HG02759 (cell line): ENCODE data around the gene ORMDL2.
A peak's percentile ranks its signal among the peaks of the same experiment; 100 is the strongest.

ENCODE experiments used
- ATAC-seq: cut with Tn5 transposase; IDR thresholded peaks from one replicate; pipeline ENCODE4 v1.9.1; 2021; ENCODE audit warnings: mild to moderate bottlenecking, moderate library complexity; ENCODE audit not compliant: unreplicated experiment

ORMDL2 gene

DNA sequence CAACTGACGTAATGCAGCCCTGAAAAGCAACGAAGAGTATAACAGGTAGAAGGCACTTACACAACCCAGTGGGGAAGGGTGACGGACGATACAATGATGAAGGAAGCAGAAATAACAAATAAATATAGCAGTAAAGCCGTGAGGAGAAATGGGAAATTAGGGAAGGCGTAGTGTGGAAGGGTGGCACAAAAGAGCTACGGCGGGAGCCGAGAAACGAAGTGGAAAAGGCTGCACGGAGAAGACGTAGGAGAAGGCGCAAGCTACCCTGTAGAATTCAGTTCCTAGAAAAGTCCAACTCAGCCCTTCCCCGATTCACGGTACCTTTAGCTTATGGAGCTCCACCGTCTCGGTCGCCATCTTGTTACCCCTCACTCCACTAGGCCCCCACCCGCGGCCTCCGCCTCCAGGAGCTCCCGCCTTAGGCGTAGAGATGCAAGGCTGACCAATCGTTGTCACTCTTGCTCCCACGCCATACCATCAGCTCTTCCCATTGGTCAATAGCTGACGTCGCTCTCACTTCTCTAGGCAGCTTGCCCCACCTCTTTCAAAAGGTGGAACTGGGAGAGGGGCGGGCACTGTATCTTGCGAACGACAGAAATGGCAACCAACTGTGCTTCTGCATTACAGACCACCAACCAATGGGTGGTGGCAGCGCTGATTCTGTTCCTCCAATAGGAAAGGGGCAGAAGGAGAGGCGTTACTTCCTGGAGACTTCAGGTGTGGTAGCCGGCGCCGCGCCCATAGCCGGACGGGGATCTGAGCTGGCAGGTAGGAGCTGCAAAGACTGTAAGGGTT is at the start of gene ORMDL2, which contains the start of gene SARNP:
Gene ORMDL2, plus strand, starts transcription at position 697 of the 795 bp plus-strand sequence. CDS start 959 bp downstream, outside the sequence.
Gene SARNP, minus strand, starts transcription at position 380 of the 795 bp plus-strand sequence. Its CDS starts 23 bp downstream, at position 357.
- ATAC-seq: peak; percentile 96

GRCh38 chr12:55771736-55772135 is 46.1 kb upstream of the ORMDL2 start:
- ATAC-seq: no peak

DNA sequence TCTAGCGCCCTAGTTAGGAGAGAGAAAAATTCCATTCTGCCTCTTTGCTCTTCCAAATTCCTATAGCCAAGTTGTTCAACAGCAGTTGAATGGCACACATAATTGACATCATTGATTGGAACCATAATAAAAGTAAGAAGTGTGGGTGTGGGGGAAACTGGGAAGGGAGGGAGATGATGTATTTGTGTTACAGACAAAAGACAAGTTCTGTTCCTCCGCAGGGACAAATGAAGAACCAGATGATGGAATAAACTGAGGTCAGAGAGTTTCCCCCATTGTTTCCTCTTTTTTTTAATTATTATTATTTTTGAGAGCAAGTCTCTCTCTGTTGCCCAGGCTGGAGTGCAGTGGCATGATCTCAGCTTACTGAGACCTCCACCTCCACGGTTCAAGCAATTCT is 40.0 kb upstream of the ORMDL2 start:
- ATAC-seq: no peak

DNA sequence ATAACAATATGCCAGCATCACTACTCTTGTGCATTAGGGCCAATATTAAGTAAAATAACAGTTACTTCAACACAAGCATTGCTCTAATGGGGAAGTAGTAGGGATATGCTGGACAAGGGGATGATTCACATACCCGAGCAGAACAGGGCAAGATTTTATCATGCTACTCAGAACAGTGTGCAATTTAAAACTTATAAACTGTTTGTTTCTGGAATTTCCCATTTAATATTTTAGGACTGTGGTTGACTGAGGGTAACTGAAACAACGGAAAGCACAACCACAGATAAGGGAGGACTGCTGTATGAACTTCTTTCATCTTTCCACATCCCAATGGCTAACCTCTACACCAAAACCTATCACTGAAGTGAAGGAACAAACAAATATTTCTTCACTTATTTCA is 37.2 kb upstream of the ORMDL2 start:
- ATAC-seq: no peak

DNA sequence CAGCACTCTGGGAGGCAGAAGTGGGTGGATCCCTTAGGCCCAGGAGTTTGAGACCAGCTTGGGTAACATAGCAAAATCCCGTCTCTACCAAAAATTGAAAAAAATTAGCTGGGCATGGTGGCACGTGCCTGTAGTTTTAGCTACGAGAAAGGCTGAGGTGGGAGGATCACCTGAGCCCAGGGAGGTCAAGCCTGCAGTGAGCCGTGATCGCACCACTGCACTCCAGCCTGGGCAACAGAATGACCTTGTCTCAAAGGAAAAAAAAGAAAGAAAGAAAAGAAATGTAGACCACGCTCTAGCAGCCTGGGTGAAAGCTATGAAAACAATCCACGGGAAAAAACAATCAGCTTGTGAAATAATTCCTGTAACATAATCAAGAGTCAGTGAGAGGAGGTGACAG is 29.3 kb upstream of the ORMDL2 start:
- ATAC-seq: no peak

DNA sequence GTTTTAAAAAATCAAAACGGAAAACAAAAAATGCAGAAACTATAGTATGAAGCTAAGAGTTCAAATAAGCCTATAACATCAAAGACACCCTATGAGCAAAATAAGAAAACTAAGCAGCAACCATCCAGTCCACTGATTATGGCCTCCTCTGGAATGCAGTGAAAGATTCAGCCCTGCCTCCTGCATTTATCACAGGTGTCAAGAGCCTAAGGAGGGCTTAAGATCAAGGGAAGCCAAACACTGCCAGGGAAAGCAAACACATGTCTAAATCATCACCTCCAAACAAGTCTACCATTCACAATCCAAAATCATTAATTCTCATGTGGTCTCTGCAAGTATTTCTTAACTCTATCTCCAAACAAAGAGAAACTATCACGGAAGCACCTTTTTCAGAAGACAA is 28.7 kb upstream of the ORMDL2 start:
- ATAC-seq: no peak

- ATAC-seq: no peak
Measured at GRCh38 chr12:55789893-55790292, 27.9 kb upstream of the ORMDL2 start.

DNA sequence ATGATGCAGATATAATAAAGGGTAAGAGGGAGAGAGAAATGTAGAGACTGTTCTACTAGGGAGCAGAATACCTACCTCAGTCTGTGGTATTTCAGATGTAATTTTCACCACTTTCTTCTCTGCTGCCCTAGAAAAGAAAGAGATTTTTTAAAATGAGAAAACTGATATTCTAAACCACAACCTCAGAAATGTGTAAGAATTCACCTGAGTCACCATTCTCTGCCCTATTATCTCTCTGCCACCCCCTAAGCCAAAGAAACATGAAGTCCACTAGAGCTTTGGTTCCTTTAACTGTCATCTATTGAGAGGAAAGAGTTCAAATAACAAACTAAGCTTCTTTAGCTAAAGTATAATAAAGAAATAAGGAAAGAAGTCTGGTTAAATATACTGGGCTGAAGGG is 21.9 kb upstream of the ORMDL2 start:
- ATAC-seq: no peak

DNA sequence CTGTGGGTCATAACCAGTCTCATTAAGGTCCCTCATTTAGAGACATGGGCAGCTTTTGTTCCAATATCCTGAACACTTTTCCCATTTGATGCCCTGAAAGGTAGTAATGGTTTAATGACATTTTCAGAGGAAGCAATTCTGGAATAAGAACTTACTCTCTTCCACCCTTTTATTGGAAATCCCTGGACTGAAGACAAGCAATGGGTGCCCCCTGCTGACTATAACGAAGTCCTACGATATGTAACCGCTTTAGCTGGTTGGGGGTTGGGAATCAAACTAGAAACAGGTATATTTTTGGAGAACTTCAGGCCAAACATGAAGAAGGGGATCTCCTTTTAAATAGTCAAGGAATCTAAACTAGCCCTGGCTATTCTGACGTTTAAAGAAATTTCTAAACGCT is 20.8 kb upstream of the ORMDL2 start:
- no peak for ATAC-seq

GRCh38 chr12:55797550-55797949 is 20.3 kb upstream of the ORMDL2 start:
- no peak for ATAC-seq

DNA sequence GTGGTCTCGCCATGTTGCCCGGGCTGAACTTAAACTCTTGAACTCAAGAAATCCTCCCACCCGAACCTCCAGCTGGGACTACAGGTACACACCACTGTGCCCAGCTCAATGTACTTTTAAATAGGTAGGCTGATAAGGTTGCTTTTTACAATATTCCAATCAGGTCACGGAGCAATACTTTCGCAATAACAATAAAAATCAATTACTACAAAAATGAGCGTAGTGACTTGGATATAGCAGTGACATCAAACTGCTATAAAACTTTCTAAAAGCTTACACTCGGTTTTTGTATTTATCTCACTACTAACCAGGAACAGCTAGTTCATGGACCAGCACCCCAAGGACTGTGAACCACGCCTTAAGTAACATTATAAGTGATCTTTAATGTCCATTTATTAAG is 10.9 kb upstream of the ORMDL2 start:
- no peak for ATAC-seq

- no peak for ATAC-seq
Measured at GRCh38 chr12:55809274-55809673, 8.6 kb upstream of the ORMDL2 start.

- ATAC-seq: no peak
Measured at GRCh38 chr12:55812088-55812487, 5.8 kb upstream of the ORMDL2 start.

- no peak for ATAC-seq
Measured at GRCh38 chr12:55814257-55814656, 3.6 kb upstream of the ORMDL2 start.

DNA sequence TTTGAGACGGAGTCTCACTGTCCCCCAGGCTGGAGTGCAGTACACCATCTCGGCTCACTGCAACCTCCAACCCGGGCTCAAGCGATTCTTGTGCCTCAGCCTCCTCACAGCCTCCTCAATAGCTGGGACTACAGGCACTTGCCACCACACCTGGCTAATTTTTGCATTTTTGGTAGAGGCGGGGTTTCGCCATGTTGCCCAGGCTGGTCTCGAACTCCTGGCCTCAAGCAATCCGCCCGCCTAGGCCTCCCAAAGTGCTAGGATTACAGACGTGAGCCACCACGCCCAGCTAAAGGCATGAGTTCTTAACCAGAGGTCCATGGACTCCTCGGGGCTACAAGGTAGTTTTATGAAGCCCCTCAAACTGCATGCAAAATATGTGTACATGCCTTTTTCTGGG is 2.4 kb upstream of the ORMDL2 start:
- ATAC-seq: no peak

- no peak for ATAC-seq
Measured at GRCh38 chr12:55816881-55817344, 928 bp upstream of the ORMDL2 start.

GRCh38 chr12:55818140-55818728 is 393 bp downstream of the ORMDL2 start:
- peak; percentile 32 for ATAC-seq

GRCh38 chr12:55818886-55819285 is 1.0 kb downstream of the ORMDL2 start:
- ATAC-seq: no peak

DNA sequence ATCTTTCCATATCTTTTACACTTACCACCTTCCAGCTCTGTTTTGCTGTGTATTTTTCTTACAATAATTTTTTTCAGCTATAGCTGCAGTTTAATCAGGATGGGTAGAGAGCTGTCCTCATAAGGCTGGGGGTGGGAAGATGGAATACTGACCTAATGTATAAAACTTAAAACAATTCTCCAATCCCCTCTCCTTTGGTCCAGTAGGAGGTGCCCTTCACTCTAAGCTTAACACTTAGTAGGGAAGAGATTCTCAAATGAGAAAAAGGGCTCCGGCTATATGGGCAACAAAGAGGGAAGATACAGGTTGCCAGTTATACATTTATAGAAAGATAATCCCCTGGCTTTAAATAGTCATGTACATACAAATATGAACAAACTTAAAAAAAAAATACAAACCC is 2.8 kb downstream of the ORMDL2 start:
- no peak for ATAC-seq

- no peak for ATAC-seq
Measured at GRCh38 chr12:55822228-55822627, 4.4 kb downstream of the ORMDL2 start.

GRCh38 chr12:55823419-55823818 is 5.6 kb downstream of the ORMDL2 start:
- ATAC-seq: no peak

- no peak for ATAC-seq
Measured at GRCh38 chr12:55824726-55825125, 6.9 kb downstream of the ORMDL2 start.
